IMR-90 (cell line): ENCODE results near the gene MEGF11.

Source experiments
- BHLHE40 ChIP-seq: fragments of 150-350 bp; IDR thresholded peaks from 2 replicates; pipeline ENCODE4 v1.6.1; 2016; ENCODE audit warnings: mild to moderate bottlenecking, low read depth, low read length
- CEBPB ChIP-seq: IDR thresholded peaks from 2 replicates; pipeline ENCODE4 v1.6.1; 2012; ENCODE audit warnings: low read depth, low read length, improper control_type of control experiment
- CTCF ChIP-seq: conservative IDR thresholded peaks from 2 replicates; pipeline ENCODE4 v1.5.1; 2012; ENCODE audit warnings: mild to moderate bottlenecking, low read depth, low read length, improper control_type of control experiment
- ELK1 ChIP-seq: fragments of 150-350 bp; IDR thresholded peaks from 2 replicates; pipeline ENCODE4 v1.6.1; 2016; ENCODE audit warnings: low read depth, mild to moderate bottlenecking, low read length, moderate library complexity, borderline replicate concordance
- MAFK ChIP-seq: IDR thresholded peaks from 2 replicates; pipeline ENCODE4 v1.6.1; 2012; ENCODE audit warnings: low read depth, low read length, improper control_type of control experiment
- MAZ ChIP-seq: IDR thresholded peaks from 2 replicates; pipeline ENCODE4 v1.6.1; 2012; ENCODE audit warnings: low read depth, mild to moderate bottlenecking, low read length, improper control_type of control experiment, moderate library complexity, borderline replicate concordance
- MXI1 ChIP-seq: IDR thresholded peaks from 2 replicates; pipeline ENCODE4 v1.6.1; 2012; ENCODE audit warnings: low read depth, mild to moderate bottlenecking, low read length, moderate library complexity, borderline replicate concordance
- NFE2L2 ChIP-seq: fragments of 150-350 bp; IDR thresholded peaks from 2 replicates; pipeline ENCODE4 v1.6.1; 2016; ENCODE audit warnings: low read depth, mild to moderate bottlenecking, low read length
- POLR2A ChIP-seq: IDR thresholded peaks from 2 replicates; pipeline ENCODE4 v1.6.1; 2012; ENCODE audit warnings: mild to moderate bottlenecking, low read depth, low read length
- RAD21 ChIP-seq: IDR thresholded peaks from 2 replicates; pipeline ENCODE4 v1.6.1; 2012; ENCODE audit warnings: low read length, improper control_type of control experiment
- RCOR1 ChIP-seq: IDR thresholded peaks from 2 replicates; pipeline ENCODE4 v1.6.1; 2012; ENCODE audit warnings: mild to moderate bottlenecking, low read length, improper control_type of control experiment; ENCODE audit not compliant: insufficient replicate concordance
- RFX5 ChIP-seq: IDR thresholded peaks from 2 replicates; pipeline ENCODE4 v1.8.0; 2012; ENCODE audit warnings: low read depth, mild to moderate bottlenecking, low read length, moderate library complexity
- SMC3 ChIP-seq: fragments of 150-350 bp; IDR thresholded peaks from 2 replicates; pipeline ENCODE4 v1.6.1; 2016; ENCODE audit warnings: low read depth, mild to moderate bottlenecking, antibody characterized with exemption, low read length, moderate library complexity
- USF2 ChIP-seq: fragments of 150-350 bp; IDR thresholded peaks from 2 replicates; pipeline ENCODE4 v1.6.1; 2017; ENCODE audit warnings: mild to moderate bottlenecking, antibody characterized with exemption, low read length, low read depth

- TF ChIP-seq CTCF (no peak), CEBPB (no peak), POLR2A (no peak), RFX5 (no peak), USF2 (no peak), SMC3 (no peak), RAD21 (no peak), MAZ (no peak), RCOR1 (no peak), BHLHE40 (no peak), MXI1 (no peak), MAFK (no peak), NFE2L2 (no peak), ELK1 (no peak)
These were observed 37.0 kb upstream of the MEGF11 start for GRCh38 chr15:66290518-66290917.
